Stomach (tissue), 9 donors: ENCODE measurements around the gene ITGAE. TPM values are rescaled to one million over a fixed set of nuclear protein-coding genes. Genes with fewer than 3 reads are reported as not detected.

Experiments used
- DNase-seq, 2 donors: peaks; one replicate each; pipeline versions ENCODE4 v3.0.0 to v3.0.0-alpha.2; 2013 to 2019
- H3K27ac ChIP-seq, 5 donors: fragments of 200-600 bp in 4 of 5; sonication (generic) in 4 of 5; one replicate each; pipeline ENCODE4 v1.5.1; 2013 to 2019; ENCODE audit warnings: mild to moderate bottlenecking in 1 of 5, moderate library complexity in 1 of 5
- H3K27me3 ChIP-seq, 3 donors: fragments of 200-600 bp; sonication (generic); one replicate each; pipeline ENCODE4 v1.5.1; 2017 to 2019; ENCODE audit warnings: mixed run types in 1 of 3
- H3K36me3 ChIP-seq, 4 donors: fragments of 200-600 bp; sonication (generic); 1 replicate in 3 of 4; 2 replicates in 1 of 4; pipeline ENCODE4 v1.5.1; 2016 to 2019
- H3K4me1 ChIP-seq, 4 donors: fragments of 200-600 bp; sonication (generic); one replicate each; pipeline ENCODE4 v1.5.1; 2016 to 2019
- H3K4me3 ChIP-seq, 4 donors: fragments of 200-600 bp; sonication (generic) in 3 of 4; one replicate each; pipeline ENCODE4 v1.5.1; 2016 to 2019; ENCODE audit warnings: mild to moderate bottlenecking in 1 of 4
- H3K9me3 ChIP-seq, 4 donors: fragments of 200-600 bp; sonication (generic); one replicate each; pipeline ENCODE4 v1.5.1; 2016 to 2019
- CTCF ChIP-seq, 7 experiments: fragments of 450-650 bp in 4 of 7; fragments of 200-600 bp in 3 of 7; sonication (generic) in 3 of 7; IDR thresholded peaks; one replicate each; pipeline ENCODE4 v1.5.1; 2016 to 2019; ENCODE audit warnings: antibody characterized with exemption in 7 of 7, control low read depth in 2 of 7, mild to moderate bottlenecking in 1 of 7
- EP300 ChIP-seq: sonication (generic); formaldehyde crosslinking; IDR thresholded peaks from one replicate; pipeline ENCODE4 v1.6.1; 2017; ENCODE audit warnings: antibody characterized with exemption
- POLR2A ChIP-seq, 4 donors: fragments of 450-650 bp; IDR thresholded peaks; one replicate each; pipeline ENCODE4 v1.6.1; 2016; ENCODE audit warnings: antibody characterized with exemption in 4 of 4, control low read depth in 2 of 4, mild to moderate bottlenecking in 1 of 4, moderate library complexity in 1 of 4
- POLR2AphosphoS5 ChIP-seq, 3 donors: sonication (generic); formaldehyde crosslinking; IDR thresholded peaks; one replicate each; pipeline ENCODE4 v1.6.1; 2016; ENCODE audit warnings: antibody characterized with exemption in 3 of 3
- WGBS, 5 donors: extraction: QIAGEN DNeasy Blood & Tissue Kit in 3 of 5; methylation state at CpG; one replicate each; pipeline versions ENCODE4 v1.1.5 to v1.1.7; 2013 to 2018; 5-methylcytosine and 5-hydroxymethylcytosine counted together
- intact Hi-C: fragments of 100-400 bp; cut with DNase I; formaldehyde crosslinking; loops from one replicate; pipeline ENCODE4 v1.15.1; 2023; ENCODE audit warnings: low total_unique reads
- polyA plus RNA-seq, 3 donors: library from polyadenylated mRNA; stranded (reverse); fragments of 200-250 nt; gene quantifications; one replicate each; pipeline ENCODE4 v1.2.3, GENCODE V29; 2013
- total RNA-seq, 5 donors: library from RNA; depleted of rRNA; stranded (reverse); fragments of >200 nt; gene quantifications; one replicate each; pipeline versions ENCODE4 v1.1.0 to v1.2.3, GENCODE V29; 2014 to 2016
- donor health status: healthy with polysubstance abuse.
- donor health status: Bipolar disorder and iron deficiency.
- donor health status: healthy.

ITGAE gene
- total and polyA plus RNA-seq, 8 donors: 4.5 to 66.8 (median 31.0) TPM

GRCh38 chr17:3843935-3844516 lies 43.0 kb upstream of the ITGAE start:
- H3K27ac ChIP-seq: no peak overlapping the region
- H3K4me3 ChIP-seq: peak overlapping the region in 1 of 4 donors; percentile 97
- peak; percentile 57 to 75 for DNase-seq
- intact Hi-C loops: no loop called here
- peak in 1 of 3 donors; percentile 6 for TF ChIP-seq POLR2AphosphoS5 (IDR thresholded peaks at IDR 0.05)
- peak in 4 of 7 experiments; percentile 27 to 51 (median 38) for TF ChIP-seq CTCF (IDR thresholded peaks at IDR 0.05)
- TF ChIP-seq EP300: no peak
- H3K27me3 ChIP-seq: no peaks in the 10 kb centered on the region
- peaks cover 12 to 38% (median 27%) of the 10 kb centered on the region in 4 donors for H3K4me1 ChIP-seq
- 13 to 24% (median 15%) methylated on average over 3 of the region's 3 CpGs for WGBS, 5 donors
- H3K36me3 ChIP-seq: peaks cover 15 to 51% (median 45%) of the 10 kb centered on the region in 4 donors
- no peaks in the 10 kb centered on the region for H3K9me3 ChIP-seq

GRCh38 chr17:3838206-3838605 lies 37.2 kb upstream of the ITGAE start:
- intact Hi-C loops: no loop called here
- no peak overlapping the region for H3K4me3 ChIP-seq
- H3K27me3 ChIP-seq: no peaks in the 10 kb centered on the region
- DNase-seq: peak; percentile 66 to 89
- peaks cover 25 to 98% (median 96%) of the 10 kb centered on the region in 4 donors for H3K36me3 ChIP-seq
- H3K27ac ChIP-seq: no peak overlapping the region
- H3K4me1 ChIP-seq: peaks cover 9 to 39% (median 16%) of the 10 kb centered on the region in 4 donors
- 42 to 70% (median 62%) methylated on average over 12 of the region's 12 CpGs for WGBS, 5 donors
- TF ChIP-seq EP300 (no peak), POLR2AphosphoS5 (IDR thresholded peaks at IDR 0.05) (peak in 1 of 3 donors; percentile 24)
- no peaks in the 10 kb centered on the region for H3K9me3 ChIP-seq

GRCh38 chr17:3836551-3836950 lies 35.6 kb upstream of the ITGAE start:
- no peak for DNase-seq

GRCh38 chr17:3835410-3836229 lies 34.6 kb upstream of the ITGAE start:
- Histone ChIP-seq H3K4me1 (peaks cover 8 to 34% (median 14%) of the 10 kb centered on the region in 4 donors), H3K27ac (no peak overlapping the region), H3K36me3 (peaks cover 20 to 84% (median 82%) of the 10 kb centered on the region in 4 donors), H3K4me3 (no peak overlapping the region), H3K27me3 (no peaks in the 10 kb centered on the region), H3K9me3 (no peaks in the 10 kb centered on the region)
- TF ChIP-seq POLR2AphosphoS5 (IDR thresholded peaks at IDR 0.05) (no peak), EP300 (no peak), CTCF (IDR thresholded peaks at IDR 0.05) (no peak), POLR2A (IDR thresholded peaks at IDR 0.05) (no peak)
- no peak for DNase-seq
- intact Hi-C loops: no loop called here
- WGBS, 5 donors: 70 to 83% (median 79%) methylated on average over 14 of the region's 14 CpGs

More at GRCh38 chr17:3836551-3836950, 35.6 kb upstream of the ITGAE start:
- H3K9me3 ChIP-seq: no peaks in the 10 kb centered on the region
- H3K27ac ChIP-seq: no peak overlapping the region
- whole genome bisulfite sequencing, 5 donors: 90 to 97% (median 95%) methylated on average over 10 of the region's 10 CpGs
- H3K4me3 ChIP-seq: no peak overlapping the region
- no peaks in the 10 kb centered on the region for H3K27me3 ChIP-seq
- H3K36me3 ChIP-seq: peaks cover 20 to 90% (median 87%) of the 10 kb centered on the region in 4 donors
- TF ChIP-seq POLR2A (IDR thresholded peaks at IDR 0.05): no peak
- TF ChIP-seq EP300: no peak
- TF ChIP-seq POLR2AphosphoS5 (IDR thresholded peaks at IDR 0.05): no peak
- TF ChIP-seq CTCF (IDR thresholded peaks at IDR 0.05): no peak
- peaks cover 8 to 32% (median 16%) of the 10 kb centered on the region in 4 donors for H3K4me1 ChIP-seq
- intact Hi-C loops: no loop called here
